Measurements from ENCODE around the gene PPP1R15B. TPM values are rescaled to one million over a fixed set of nuclear protein-coding genes. Genes with fewer than 3 reads are reported as not detected.

The PPP1R15B gene
- total RNA-seq, 4 donors from 2014 or later: 44.4 to 53.2 (median 50.9) TPM

- ATAC-seq: no peak
- no peaks in the 10 kb centered on the region for H3K9me3 ChIP-seq
- WGBS, 2 donors (ENCODE audit: low coverage in 1 of 2): 0 to 5% methylated on average over 2 of the region's 2 CpGs
Measured at GRCh38 chr1:204408074-204408507, 3.5 kb downstream of the PPP1R15B start.

GRCh38 chr1:204407295-204407971, 4.2 kb downstream of the PPP1R15B start:
- 0 to 3% methylated on average over 3 of the region's 3 CpGs for WGBS, 2 donors (ENCODE audit: low coverage in 1 of 2)
- ATAC-seq: no peak
- H3K9me3 ChIP-seq: no peaks in the 10 kb centered on the region
- peak overlapping the region; percentile 27 to 100 (median 98) for H3K27ac ChIP-seq
- H3K4me3 ChIP-seq: peak overlapping the region; percentile 49 to 94
- H3K4me1 ChIP-seq: peaks cover 5 to 39% (median 10%) of the 10 kb centered on the region in 3 donors
- no peaks in the 10 kb centered on the region for H3K27me3 ChIP-seq
- no peak for TF ChIP-seq EP300 (IDR thresholded peaks at IDR 0.05)
- H3K36me3 ChIP-seq: peaks cover 5 to 33% of the 10 kb centered on the region in 2 donors

More at GRCh38 chr1:204408074-204408507, 3.5 kb downstream of the PPP1R15B start:
- H3K27me3 ChIP-seq: no peaks in the 10 kb centered on the region
- H3K4me3 ChIP-seq: peak overlapping the region; percentile 49 to 94
- no peak for TF ChIP-seq CTCF (IDR thresholded peaks at IDR 0.05)
- peak overlapping the region; percentile 59 to 100 (median 98) for H3K27ac ChIP-seq
- peaks cover 5 to 45% (median 10%) of the 10 kb centered on the region in 3 donors for H3K4me1 ChIP-seq
- H3K36me3 ChIP-seq: peaks cover 5 to 26% of the 10 kb centered on the region in 2 donors

GRCh38 chr1:204406621-204407020, 5.0 kb downstream of the PPP1R15B start:
- peaks cover 5 to 36% (median 10%) of the 10 kb centered on the region in 3 donors for H3K4me1 ChIP-seq
- peaks cover 5 to 40% of the 10 kb centered on the region in 2 donors for H3K36me3 ChIP-seq
- H3K27ac ChIP-seq: peak overlapping the region; percentile 25 to 100 (median 82)
- WGBS, 2 donors (ENCODE audit: low coverage in 1 of 2): 54 to 64% methylated on average over 3 to 4 of the region's 4 CpGs
- peak overlapping the region; percentile 49 to 94 for H3K4me3 ChIP-seq
- no peak for ATAC-seq
- no peaks in the 10 kb centered on the region for H3K9me3 ChIP-seq
- H3K27me3 ChIP-seq: no peaks in the 10 kb centered on the region
- no peak for TF ChIP-seq CTCF (IDR thresholded peaks at IDR 0.05)
- TF ChIP-seq EP300 (IDR thresholded peaks at IDR 0.05): no peak
- TF ChIP-seq POLR2A (IDR thresholded peaks at IDR 0.05): no peak
- TF ChIP-seq POLR2AphosphoS5 (IDR thresholded peaks at IDR 0.05): no peak

GRCh38 chr1:204405988-204406387, 5.6 kb downstream of the PPP1R15B start:
- WGBS, 2 donors (ENCODE audit: low coverage in 1 of 2): 10 to 28% methylated on average over 2 of the region's 2 CpGs
- Histone ChIP-seq H3K27ac (peak overlapping the region; percentile 25 to 100 (median 82)), H3K4me1 (peaks cover 5 to 36% (median 10%) of the 10 kb centered on the region in 3 donors), H3K9me3 (no peaks in the 10 kb centered on the region), H3K27me3 (no peaks in the 10 kb centered on the region), H3K36me3 (peaks cover 5 to 46% of the 10 kb centered on the region in 2 donors), H3K4me3 (peak overlapping the region in 1 of 2 donors; percentile 94)
- ATAC-seq: peak; percentile 50
- TF ChIP-seq CTCF (IDR thresholded peaks at IDR 0.05): no peak
- no peak for TF ChIP-seq POLR2A (IDR thresholded peaks at IDR 0.05)
- TF ChIP-seq POLR2AphosphoS5 (IDR thresholded peaks at IDR 0.05): no peak
- no peak for TF ChIP-seq EP300 (IDR thresholded peaks at IDR 0.05)

GRCh38 chr1:204404629-204405028, 7.0 kb downstream of the PPP1R15B start:
- no peak for TF ChIP-seq EP300 (IDR thresholded peaks at IDR 0.05)
- no peak for TF ChIP-seq POLR2A (IDR thresholded peaks at IDR 0.05)
- TF ChIP-seq POLR2AphosphoS5 (IDR thresholded peaks at IDR 0.05): no peak
- no peak for TF ChIP-seq CTCF (IDR thresholded peaks at IDR 0.05)
- no peak overlapping the region for H3K4me3 ChIP-seq
- H3K27ac ChIP-seq: peak overlapping the region in 1 of 4 donors; percentile 100
- ATAC-seq: no peak
- H3K27me3 ChIP-seq: no peaks in the 10 kb centered on the region
- H3K4me1 ChIP-seq: peaks cover 5 to 43% (median 10%) of the 10 kb centered on the region in 3 donors
- peaks cover 5 to 60% of the 10 kb centered on the region in 2 donors for H3K36me3 ChIP-seq
- no peaks in the 10 kb centered on the region for H3K9me3 ChIP-seq
- WGBS, 2 donors (ENCODE audit: low coverage in 1 of 2): 40 to 66% methylated on average over 2 of the region's 2 CpGs

Data from gastroesophageal sphincter (tissue), 4 donors.